GM19452 (cell line): ENCODE results near the gene GTF2IRD2.
"Not testable (repeated sequence)": the region's sequence is repeated elsewhere in the genome, so short reads cannot be mapped to it uniquely, and the experiment has no call there.

Experiments used
- ATAC-seq: cut with Tn5 transposase; IDR thresholded peaks from one replicate; pipeline ENCODE4 v1.9.1; 2021; ENCODE audit not compliant: unreplicated experiment

Gene GTF2IRD2

GRCh38 chr7:74788369-74789150 lies 62.8 kb downstream of the GTF2IRD2 start:
- peak; percentile 88 for ATAC-seq

- ATAC-seq = not testable (repeated sequence)
Measured at GRCh38 chr7:74783595-74783994, 67.8 kb downstream of the GTF2IRD2 start.

- ATAC-seq = not testable (repeated sequence)
Measured at GRCh38 chr7:74781746-74782145, 69.7 kb downstream of the GTF2IRD2 start.

GRCh38 chr7:74779053-74779452 lies 72.4 kb downstream of the GTF2IRD2 start:
- ATAC-seq = not testable (repeated sequence)

GRCh38 chr7:74775111-74775510 lies 76.3 kb downstream of the GTF2IRD2 start:
- ATAC-seq = peak; percentile 41

GRCh38 chr7:74773760-74774750 lies 77.3 kb downstream of the GTF2IRD2 start, which contains the start of gene NCF1:
TSS of gene NCF1 (plus strand) at chr7:74774011. CDS start at chr7:74774032, 21 bp downstream.
- peak; percentile 88 for ATAC-seq

GRCh38 chr7:74772093-74772492 lies 79.3 kb downstream of the GTF2IRD2 start:
- not testable (repeated sequence) for ATAC-seq

GRCh38 chr7:74770062-74770461 lies 81.3 kb downstream of the GTF2IRD2 start:
- not testable (repeated sequence) for ATAC-seq

GRCh38 chr7:74766991-74767390 lies 84.4 kb downstream of the GTF2IRD2 start:
- not testable (repeated sequence) for ATAC-seq

GRCh38 chr7:74766509-74766908 lies 84.9 kb downstream of the GTF2IRD2 start:
- ATAC-seq = not testable (repeated sequence)

- ATAC-seq = peak; percentile 40
Measured at GRCh38 chr7:74765205-74765918, 86.0 kb downstream of the GTF2IRD2 start.

GRCh38 chr7:74758982-74759381 lies 92.4 kb downstream of the GTF2IRD2 start:
- ATAC-seq = not testable (repeated sequence)

GRCh38 chr7:74758268-74758667 lies 93.1 kb downstream of the GTF2IRD2 start:
- ATAC-seq = not testable (repeated sequence)

- not testable (repeated sequence) for ATAC-seq
Measured at GRCh38 chr7:74756673-74757072, 94.7 kb downstream of the GTF2IRD2 start.

- ATAC-seq = not testable (repeated sequence)
Measured at GRCh38 chr7:74753921-74754482, 97.4 kb downstream of the GTF2IRD2 start.
